ENCODE data around the gene SPARCL1.
"Not testable (repeated sequence)": the region's sequence is repeated elsewhere in the genome, so short reads cannot be mapped to it uniquely, and the experiment has no call there.

SPARCL1 gene

DNA sequence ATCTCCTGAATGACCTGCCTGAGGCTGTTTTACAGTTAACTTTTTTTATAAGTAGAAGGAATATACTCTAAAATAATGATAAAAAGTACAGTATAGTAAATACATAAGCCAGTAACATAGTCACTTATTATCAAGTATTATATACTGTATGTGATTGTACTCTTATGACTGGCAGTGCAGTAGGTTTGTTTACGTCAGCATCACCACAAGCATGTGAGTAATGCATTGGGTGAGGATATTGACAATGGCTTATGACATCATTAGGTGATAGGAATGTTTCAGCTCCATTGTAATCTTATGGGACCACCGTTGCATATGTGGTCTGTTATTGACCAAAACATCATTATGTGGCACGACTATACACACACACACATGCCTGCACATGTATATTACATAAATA is 86.3 kb downstream of the SPARCL1 start:
- no peak for DNase-seq (ENCODE audit: low read depth in 2 of 2)

DNA sequence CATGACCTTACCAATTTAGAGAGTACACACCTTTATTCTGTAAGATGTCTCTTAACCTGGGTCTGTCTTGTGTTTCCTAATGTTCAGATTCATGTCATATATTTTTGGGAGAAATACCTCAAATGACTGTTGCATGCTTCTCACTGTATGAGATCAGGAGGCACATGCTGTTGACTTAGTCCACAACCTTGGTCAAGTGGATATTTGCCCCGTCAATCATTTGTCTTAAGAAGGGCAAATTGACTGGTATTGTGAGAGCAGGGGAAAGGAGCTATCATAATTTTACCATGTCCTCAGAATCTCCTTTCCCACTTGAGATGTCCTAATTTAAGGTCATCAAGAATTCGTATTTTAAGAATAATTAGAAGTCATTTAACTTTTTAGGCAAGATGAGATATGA is 95.8 kb downstream of the SPARCL1 start:
- no peak for DNase-seq (ENCODE audit: low read depth in 2 of 2)

DNA sequence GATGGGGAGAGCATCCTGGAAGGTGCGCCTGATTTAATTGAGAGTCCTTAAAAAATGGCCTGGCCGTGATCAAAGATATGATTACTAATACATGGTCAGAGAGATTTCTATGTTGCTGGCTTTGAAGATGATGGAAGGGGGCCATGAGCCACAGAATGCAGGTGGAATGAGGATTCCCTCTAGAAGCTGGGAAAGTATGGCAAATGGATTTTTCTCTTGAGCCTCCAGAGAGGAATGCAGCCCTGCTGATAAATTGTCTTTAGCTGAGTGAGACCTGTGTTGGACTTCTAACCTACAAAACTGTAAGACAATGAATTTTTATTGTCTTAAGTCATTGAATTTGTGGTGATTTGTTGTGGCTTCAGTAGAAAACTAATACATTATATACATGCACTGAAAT is 99.1 kb downstream of the SPARCL1 start:
- DNase-seq (ENCODE audit: low read depth in 2 of 2): no peak

DNA sequence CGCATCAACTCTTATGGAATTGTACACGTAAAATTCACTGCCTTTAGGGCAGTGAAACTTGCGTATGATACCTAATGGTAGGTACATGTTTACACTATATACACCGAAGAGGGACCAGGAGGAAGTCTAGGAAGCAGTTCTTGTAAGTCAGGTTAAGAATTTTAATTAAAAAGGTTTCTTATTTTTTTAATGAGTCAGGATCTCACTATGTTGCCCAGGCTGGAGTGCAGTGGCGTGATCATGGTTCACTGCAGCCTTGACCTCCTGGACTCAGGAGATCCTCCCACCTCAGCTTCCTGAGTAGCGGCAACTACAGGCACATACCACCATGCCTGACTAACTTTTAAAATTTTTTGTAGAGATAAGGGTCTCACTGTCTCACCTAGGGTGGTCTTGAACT is 100.2 kb downstream of the SPARCL1 start:
- DNase-seq (ENCODE audit: low read depth in 2 of 2): no peak

DNA sequence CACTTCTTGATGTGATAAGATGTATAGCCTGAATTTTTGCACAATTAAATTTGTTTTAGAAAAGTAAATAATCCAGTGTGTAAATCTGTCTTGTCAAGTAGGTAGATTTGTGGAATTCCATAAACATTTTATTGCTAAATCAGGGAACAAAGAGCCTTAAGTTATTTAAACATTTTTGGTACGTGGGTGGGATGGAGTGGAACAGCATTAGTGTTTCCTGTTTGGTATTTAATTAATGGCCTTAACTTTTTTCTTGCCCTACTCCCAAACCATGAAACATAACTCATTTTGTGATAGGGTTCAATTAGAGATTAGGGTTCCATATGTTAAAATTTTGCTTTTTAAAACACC is 101.7 kb downstream of the SPARCL1 start:
- no peak for DNase-seq (ENCODE audit: low read depth in 2 of 2)

DNA sequence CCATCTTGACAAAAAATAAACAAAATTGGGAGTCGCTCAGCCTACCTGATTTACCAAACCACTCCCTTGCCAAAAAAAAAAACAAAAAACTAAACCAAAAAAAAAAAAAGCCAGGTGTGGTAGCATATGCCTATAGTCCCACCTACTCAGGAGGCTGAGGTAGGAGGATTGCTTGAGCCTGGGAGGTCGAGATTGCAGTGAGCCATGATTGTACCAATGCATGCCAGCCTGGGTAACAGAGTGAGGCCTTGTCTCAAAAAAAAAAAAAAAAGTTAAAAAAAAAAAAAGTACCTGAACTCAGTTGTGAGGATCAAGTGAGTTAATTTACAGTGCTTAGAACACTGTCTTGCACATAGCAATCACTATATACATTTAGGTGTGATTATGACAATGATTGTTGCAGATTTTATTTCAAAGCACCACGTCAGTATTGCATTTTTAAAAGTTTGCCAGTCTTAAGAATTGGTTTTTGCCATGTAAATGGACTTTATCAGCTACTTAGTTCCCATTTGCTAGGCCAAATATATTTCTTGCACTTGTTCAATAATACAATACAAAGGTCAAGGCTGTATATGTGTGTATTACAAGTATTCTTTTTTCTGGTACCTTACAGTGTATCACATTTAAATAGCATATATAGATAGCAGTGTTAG is 102.2 kb downstream of the SPARCL1 start:
- DNase-seq (ENCODE audit: low read depth in 2 of 2): no peak

DNA sequence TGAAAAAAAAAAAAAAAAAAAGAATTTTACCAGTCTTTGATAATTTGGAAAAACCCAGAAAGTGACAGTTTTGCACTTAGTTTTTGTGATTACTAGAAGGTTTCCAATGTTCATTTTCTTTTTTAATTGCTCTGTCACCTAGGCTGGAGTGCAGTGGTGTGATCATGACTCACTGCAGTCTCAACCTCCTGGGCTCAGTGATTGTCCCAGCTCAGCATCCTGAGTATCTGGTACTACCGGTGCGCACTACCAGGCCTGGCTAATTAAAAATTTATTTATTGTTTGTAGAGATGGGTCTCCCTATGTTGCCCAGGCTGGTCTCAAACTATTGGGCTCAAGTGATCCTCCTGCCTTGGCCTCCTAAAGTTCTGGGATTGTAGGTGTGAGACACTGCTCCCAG is 103.5 kb downstream of the SPARCL1 start:
- no peak for DNase-seq (ENCODE audit: low read depth in 2 of 2)

DNA sequence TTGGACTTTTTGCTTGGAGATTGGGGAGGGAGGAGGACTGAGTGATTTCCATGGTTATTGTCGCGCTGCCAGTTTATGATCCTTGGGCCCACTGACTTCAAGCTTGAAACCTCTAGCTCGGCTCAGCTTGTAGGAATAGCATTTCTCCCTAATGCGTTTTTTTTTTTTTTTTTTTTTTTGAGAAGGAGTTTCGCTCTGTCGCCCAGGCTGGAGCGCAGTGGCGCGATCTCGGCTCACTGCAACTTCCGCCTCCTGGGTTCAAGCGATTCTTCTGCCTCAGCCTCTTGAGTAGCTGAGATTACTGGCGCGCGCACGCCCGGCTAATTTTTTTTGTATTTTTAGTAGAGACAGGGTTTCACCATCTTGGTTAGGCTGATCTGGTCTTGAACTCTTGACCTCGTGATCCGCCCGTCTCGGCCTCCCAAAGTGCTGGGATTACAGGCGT is 105.1 kb downstream of the SPARCL1 start:
- not testable (repeated sequence) for DNase-seq (ENCODE audit: low read depth in 2 of 2)
